PC-3 (cell line): Measurements from ENCODE around the gene TCF19. TPM values are rescaled to one million over a fixed set of nuclear protein-coding genes. Genes with fewer than 3 reads are reported as not detected.

Source experiments
- ATAC-seq: fragments of 200-7000 bp; cut with Tn5 transposase; 2 replicates; pipeline ENCODE4 v1.9.1; 2020; ENCODE audit warnings: mild to moderate bottlenecking, moderate library complexity
- BruUV-seq: library from RNA; stranded (reverse); fragments of 400-500 nt; replicated peaks from 2 replicates; lab custom pipeline; 2021; lab: Mats Ljungman, UMichigan
- CTCF ChIA-PET: fragments of 300-600 bp; sonication (Branson Sonifier 250); formaldehyde crosslinking; loops from one replicate; lab custom pipeline; 2022; ENCODE audit warnings: antibody characterized with exemption; lab: Charles Lee
- POLR2A ChIA-PET: fragments of 300-600 bp; sonication (Branson Sonifier 250); formaldehyde crosslinking; loops from one replicate; lab custom pipeline; 2022; ENCODE audit warnings: antibody characterized with exemption; ENCODE audit not compliant: unreplicated experiment; lab: Charles Lee
- DNase-seq: peaks from one replicate; pipeline ENCODE4 v3.0.0-alpha.2; 2015
- H2AFZ ChIP-seq: fragments of 300-600 bp; sonication (generic); 2 replicates; pipeline ENCODE4 v1.6.0; 2016; ENCODE audit warnings: antibody characterized with exemption, low read length
- H3F3A ChIP-seq: fragments of 300-600 bp; sonication (generic); one replicate; pipeline ENCODE4 v1.6.0; 2017; ENCODE audit warnings: antibody characterized with exemption, low read length, control low read depth, mild to moderate bottlenecking; ENCODE audit not compliant: unreplicated experiment
- H3K27ac ChIP-seq: fragments of 300-600 bp; sonication (generic); 2 replicates; pipeline ENCODE4 v1.5.1; 2016; ENCODE audit warnings: mild to moderate bottlenecking, low read length
- H3K27me3 ChIP-seq: fragments of 300-600 bp; sonication (generic); 2 replicates; pipeline ENCODE4 v1.6.1; 2016; ENCODE audit warnings: low read length, mixed read lengths
- H3K36me3 ChIP-seq: fragments of 300-600 bp; sonication (generic); 2 replicates; pipeline ENCODE4 v1.6.1; 2016; ENCODE audit warnings: low read depth, mixed run types, low read length, mixed read lengths
- H3K4me1 ChIP-seq: fragments of 300-600 bp; sonication (generic); 2 replicates; pipeline ENCODE4 v1.5.1; 2016; ENCODE audit warnings: low read length; ENCODE audit not compliant: insufficient read depth
- H3K4me2 ChIP-seq: fragments of 300-600 bp; sonication (generic); 2 replicates; pipeline ENCODE4 v1.6.0; 2016; ENCODE audit warnings: low read length
- H3K4me3 ChIP-seq: fragments of 300-600 bp; sonication (generic); 2 replicates; pipeline ENCODE4 v1.5.1; 2016; ENCODE audit warnings: mild to moderate bottlenecking, low read length, mixed read lengths
- H3K79me2 ChIP-seq: fragments of 300-600 bp; sonication (generic); 2 replicates; pipeline ENCODE4 v1.6.1; 2017; ENCODE audit warnings: low read length, mixed read lengths
- H3K9ac ChIP-seq: fragments of 300-600 bp; sonication (generic); 2 replicates; pipeline ENCODE4 v1.6.0; 2016; ENCODE audit warnings: mild to moderate bottlenecking, low read length
- H3K9me2 ChIP-seq: fragments of 300-600 bp; sonication (generic); replicated peaks from 2 replicates; pipeline ENCODE4 v1.6.1; 2016; ENCODE audit warnings: mixed run types, low read length, mixed read lengths
- H3K9me3 ChIP-seq: fragments of 300-600 bp; sonication (generic); 2 replicates; pipeline ENCODE4 v1.6.1; 2016; ENCODE audit warnings: low read length, mixed read lengths
- H4K20me1 ChIP-seq: fragments of 300-600 bp; sonication (generic); 2 replicates; pipeline ENCODE4 v1.6.1; 2016; ENCODE audit warnings: low read length, mixed read lengths
- EZH2 ChIP-seq: fragments of 300-600 bp; sonication (generic); IDR thresholded peaks from one replicate; pipeline ENCODE4 v1.6.1; 2017; ENCODE audit warnings: antibody characterized with exemption, mild to moderate bottlenecking, low read length; ENCODE audit not compliant: unreplicated experiment
- EZH2phosphoT487 ChIP-seq: fragments of 300-600 bp; sonication (generic); IDR thresholded peaks from 2 replicates; pipeline ENCODE4 v1.6.1; 2018; ENCODE audit warnings: mild to moderate bottlenecking, antibody characterized with exemption, low read length, borderline replicate concordance
- intact Hi-C: fragments of 100-400 bp; cut with micrococcal nuclease; formaldehyde crosslinking; loops from 2 replicates; pipeline ENCODE4 v1.9.0; 2023
- total RNA-seq: library from RNA; depleted of rRNA; stranded (reverse); fragments of >200 nt; gene quantifications from 2 replicates; pipeline ENCODE4 v1.2.3, GENCODE V29; 2014
- TF ChIP-seq, protein P1 (sequence below): fragments of 300-600 bp; sonication (generic); conservative IDR thresholded peaks from 2 replicates; pipeline ENCODE4 v1.5.1; 2017; ENCODE audit warnings: antibody characterized with exemption, low read depth, mild to moderate bottlenecking, low read length

TCF19 gene
- total RNA-seq, 1 experiment from 2014 or later = 88.6 TPM

- no peaks in the 10 kb centered on the region for H3K9me3 ChIP-seq
- TF ChIP-seq EZH2phosphoT487 = no peak
- TF ChIP-seq, protein P1, sequence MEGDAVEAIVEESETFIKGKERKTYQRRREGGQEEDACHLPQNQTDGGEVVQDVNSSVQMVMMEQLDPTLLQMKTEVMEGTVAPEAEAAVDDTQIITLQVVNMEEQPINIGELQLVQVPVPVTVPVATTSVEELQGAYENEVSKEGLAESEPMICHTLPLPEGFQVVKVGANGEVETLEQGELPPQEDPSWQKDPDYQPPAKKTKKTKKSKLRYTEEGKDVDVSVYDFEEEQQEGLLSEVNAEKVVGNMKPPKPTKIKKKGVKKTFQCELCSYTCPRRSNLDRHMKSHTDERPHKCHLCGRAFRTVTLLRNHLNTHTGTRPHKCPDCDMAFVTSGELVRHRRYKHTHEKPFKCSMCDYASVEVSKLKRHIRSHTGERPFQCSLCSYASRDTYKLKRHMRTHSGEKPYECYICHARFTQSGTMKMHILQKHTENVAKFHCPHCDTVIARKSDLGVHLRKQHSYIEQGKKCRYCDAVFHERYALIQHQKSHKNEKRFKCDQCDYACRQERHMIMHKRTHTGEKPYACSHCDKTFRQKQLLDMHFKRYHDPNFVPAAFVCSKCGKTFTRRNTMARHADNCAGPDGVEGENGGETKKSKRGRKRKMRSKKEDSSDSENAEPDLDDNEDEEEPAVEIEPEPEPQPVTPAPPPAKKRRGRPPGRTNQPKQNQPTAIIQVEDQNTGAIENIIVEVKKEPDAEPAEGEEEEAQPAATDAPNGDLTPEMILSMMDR = no peak
- no peak for TF ChIP-seq EZH2
- no TSS peak for BruUV-seq
- no peak for ATAC-seq
- no peak overlapping the region for H3K9ac ChIP-seq
- H4K20me1 ChIP-seq = no peaks in the 10 kb centered on the region
- H3K9me2 ChIP-seq = no peaks in the 10 kb centered on the region
- no peaks in the 10 kb centered on the region for H3K36me3 ChIP-seq
- no peak overlapping the region for H2AFZ ChIP-seq
- CTCF ChIA-PET = no interaction called here
- H3K4me3 ChIP-seq = no peak overlapping the region
- H3F3A ChIP-seq = peaks cover 3% of the 10 kb centered on the region
- no peak for DNase-seq
- no peaks in the 10 kb centered on the region for H3K27me3 ChIP-seq
- H3K27ac ChIP-seq = no peak overlapping the region
- no peaks in the 10 kb centered on the region for H3K79me2 ChIP-seq
- H3K4me2 ChIP-seq = no peak overlapping the region
- POLR2A ChIA-PET = no interaction called here
- peaks cover 27% of the 10 kb centered on the region for H3K4me1 ChIP-seq
- intact Hi-C loops = no loop called here
Measured at GRCh38 chr6:31208506-31208905, 50.1 kb downstream of the TCF19 start.

GRCh38 chr6:31209137-31209536 lies 50.7 kb downstream of the TCF19 start:
- H3K27me3 ChIP-seq = no peaks in the 10 kb centered on the region
- H3K9ac ChIP-seq = no peak overlapping the region
- no peak overlapping the region for H3K27ac ChIP-seq
- no peaks in the 10 kb centered on the region for H3F3A ChIP-seq
- H3K4me2 ChIP-seq = 0 out of 2 replicates have a peak overlapping the region, but pooled peaks have one; percentile 16
- H3K9me2 ChIP-seq = no peaks in the 10 kb centered on the region
- H3K9me3 ChIP-seq = no peaks in the 10 kb centered on the region
- H2AFZ ChIP-seq = no peak overlapping the region
- ChIA-PET POLR2A (no interaction called here), CTCF (no interaction called here)
- BruUV-seq = no TSS peak
- H3K79me2 ChIP-seq = no peaks in the 10 kb centered on the region
- intact Hi-C loops = no loop called here
- peaks cover 22% of the 10 kb centered on the region; the same call in 1 of the 2 replicates for H3K4me1 ChIP-seq
- no peak for ATAC-seq
- TF ChIP-seq EZH2 = no peak
- TF ChIP-seq EZH2phosphoT487 = no peak
- TF ChIP-seq, protein P1 = no peak
- H3K4me3 ChIP-seq = no peak overlapping the region
- no peaks in the 10 kb centered on the region for H3K36me3 ChIP-seq
- H4K20me1 ChIP-seq = no peaks in the 10 kb centered on the region
- DNase-seq = peak; percentile 62

GRCh38 chr6:31210123-31210522 lies 51.7 kb downstream of the TCF19 start:
- intact Hi-C loops = no loop called here
- H3K9me2 ChIP-seq = no peaks in the 10 kb centered on the region
- H3K4me2 ChIP-seq = no peak overlapping the region
- no peak overlapping the region for H3K4me3 ChIP-seq
- POLR2A ChIA-PET = interaction anchor here (0.6 kb wide), 1 partner anchor 726 kb away, joined by 4 read pairs; no protein-coding TSS in a partner anchor
- no peaks in the 10 kb centered on the region for H4K20me1 ChIP-seq
- no TSS peak for BruUV-seq
- DNase-seq (no peak), ATAC-seq (no peak)
- no peak overlapping the region for H3K9ac ChIP-seq
- H3F3A ChIP-seq = no peaks in the 10 kb centered on the region
- no peaks in the 10 kb centered on the region for H3K36me3 ChIP-seq
- TF ChIP-seq EZH2 (no peak), EZH2phosphoT487 (no peak)
- TF ChIP-seq, protein P1 = no peak
- H3K27ac ChIP-seq = no peak overlapping the region
- H3K9me3 ChIP-seq = no peaks in the 10 kb centered on the region
- H3K79me2 ChIP-seq = no peaks in the 10 kb centered on the region
- H3K4me1 ChIP-seq = peaks cover 14% of the 10 kb centered on the region; the same call in 1 of the 2 replicates
- CTCF ChIA-PET = no interaction called here
- H3K27me3 ChIP-seq = no peaks in the 10 kb centered on the region
- H2AFZ ChIP-seq = no peak overlapping the region
